Measurements from ENCODE around the gene NAP1L4. TPM values are rescaled to one million over a fixed set of nuclear protein-coding genes. Genes with fewer than 3 reads are reported as not detected.

The NAP1L4 gene
- total and polyA plus RNA-seq, 2 of the 4 experiments (the other 2 are of a cell fraction) = 71.5 to 80.7 TPM

DNA sequence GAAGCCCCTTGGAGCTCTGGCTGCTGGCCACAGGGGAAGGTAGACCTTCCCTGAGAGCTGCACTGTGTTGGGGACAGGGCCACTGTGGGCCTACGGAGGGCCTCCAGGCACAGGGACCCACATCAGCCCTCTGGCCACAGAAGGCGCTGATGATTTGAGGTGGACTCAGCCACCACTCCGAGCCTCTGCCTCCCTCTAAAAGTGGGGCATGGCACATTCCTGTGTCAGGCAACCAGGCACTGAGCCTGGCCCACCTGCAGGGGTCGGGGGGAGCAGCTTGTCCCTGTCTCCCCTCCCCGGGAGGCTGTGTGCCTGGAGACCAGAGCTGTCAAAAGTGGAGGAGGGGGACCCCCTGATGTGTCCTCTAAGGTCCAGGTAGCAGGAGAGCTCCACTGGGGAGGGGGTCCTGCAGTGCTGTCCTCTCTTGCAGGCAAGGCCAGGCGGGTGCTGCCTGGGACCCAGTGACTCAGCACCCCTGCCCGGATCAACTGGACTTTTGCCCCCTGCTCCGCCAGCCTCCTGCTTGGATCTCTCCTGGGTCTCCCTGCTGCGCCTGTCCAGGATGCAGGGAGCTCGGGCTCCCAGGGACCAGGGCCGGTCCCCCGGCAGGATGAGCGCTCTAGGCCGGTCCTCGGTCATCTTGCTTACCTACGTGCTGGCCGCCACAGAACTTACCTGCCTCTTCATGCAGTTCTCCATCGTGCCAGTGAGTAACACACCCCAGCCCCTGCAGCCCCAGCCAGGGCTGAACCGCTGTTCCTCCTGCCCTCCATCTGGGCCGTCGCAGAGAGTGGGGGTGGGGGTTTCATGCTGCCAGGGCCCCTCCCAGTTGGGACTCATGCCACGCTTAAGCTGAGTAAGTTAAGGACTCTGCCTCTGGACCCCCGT lies 89.1 kb downstream of the NAP1L4 start (continued):
- no peak for TF ChIP-seq MAZ (IDR thresholded peaks at IDR 0.05; ENCODE audit: borderline replicate concordance, low read depth, low read length)
- TF ChIP-seq CEBPB (IDR thresholded peaks at IDR 0.05; ENCODE audit: low read depth, low read length) = no peak

Measured in IMR-90 (cell line).